Type B pancreatic cell (in vitro differentiated cells): Measurements from ENCODE around the gene BCAS3. TPM values are rescaled to one million over a fixed set of nuclear protein-coding genes. Genes with fewer than 3 reads are reported as not detected.
A peak's percentile ranks its signal among the peaks of the same experiment; 100 is the strongest.

ENCODE experiments used
- DNase-seq: peaks from one replicate; pipeline ENCODE4 v3.0.0; 2021; ENCODE audit warnings: mixed read lengths; ENCODE audit not compliant: unreplicated experiment; ENCODE audit errors: extremely low spot score
- H3K27ac Mint-ChIP-seq: 2 replicates; pipeline ENCODE4 v1.8.0; 2021; ENCODE audit warnings: mild to moderate bottlenecking, mixed read lengths
- H3K27me3 Mint-ChIP-seq: 2 replicates; pipeline ENCODE4 v1.8.0; 2021; ENCODE audit warnings: mixed read lengths
- H3K36me3 Mint-ChIP-seq: 2 replicates; pipeline ENCODE4 v1.8.0; 2021; ENCODE audit warnings: mixed read lengths
- H3K4me1 Mint-ChIP-seq: one replicate; pipeline ENCODE4 v1.8.0; 2021; ENCODE audit warnings: mixed read lengths; ENCODE audit not compliant: unreplicated experiment
- H3K4me3 Mint-ChIP-seq: 2 replicates; pipeline ENCODE4 v1.8.0; 2021; ENCODE audit warnings: mild to moderate bottlenecking, mixed read lengths
- H3K9me3 Mint-ChIP-seq: 2 replicates; pipeline ENCODE4 v1.8.0; 2021; ENCODE audit warnings: mixed read lengths
- CTCF ChIP-seq: fragments of 200-600 bp; sonication (generic); conservative IDR thresholded peaks from 2 replicates; pipeline ENCODE4 v1.5.0; 2021; ENCODE audit warnings: antibody characterized with exemption, mild to moderate bottlenecking
- total RNA-seq: library from RNA; stranded (reverse); gene quantifications from 2 replicates; pipeline ENCODE4 v1.2.1, GENCODE V29; 2021; ENCODE audit warnings: low replicate concordance

The BCAS3 gene
- total RNA-seq, 1 donor from 2014 or later, result 23.0 TPM

DNA sequence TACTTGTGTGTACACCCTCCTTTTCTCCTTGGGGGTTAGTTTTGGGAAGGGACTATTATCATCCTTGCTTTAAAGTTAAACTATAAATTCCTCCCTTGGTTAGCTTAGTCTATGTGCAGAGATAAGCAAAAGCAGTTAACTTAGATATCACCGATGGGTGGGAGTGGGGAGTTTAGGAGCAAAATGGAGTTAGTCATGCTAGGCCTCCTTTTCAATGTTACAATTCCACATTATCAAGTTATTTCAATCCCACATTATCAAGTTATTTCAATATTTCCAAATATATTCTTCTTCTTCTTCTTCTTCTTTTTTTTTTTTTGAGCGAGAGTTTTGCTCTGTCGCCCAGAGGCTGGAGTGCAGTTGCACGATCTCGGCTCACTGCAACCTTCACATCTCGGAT, 1.7 kb upstream of the BCAS3 start:
- H3K27me3 Mint-ChIP-seq, result no peaks in the 10 kb centered on the region
- H3K9me3 Mint-ChIP-seq, result no peaks in the 10 kb centered on the region
- no peak overlapping the region for H3K27ac Mint-ChIP-seq
- H3K4me3 Mint-ChIP-seq, result peak overlapping the region; percentile 56
- DNase-seq, result no peak
- H3K36me3 Mint-ChIP-seq, result no peaks in the 10 kb centered on the region
- peaks cover 16% of the 10 kb centered on the region for H3K4me1 Mint-ChIP-seq
- TF ChIP-seq CTCF, result no peak

DNA sequence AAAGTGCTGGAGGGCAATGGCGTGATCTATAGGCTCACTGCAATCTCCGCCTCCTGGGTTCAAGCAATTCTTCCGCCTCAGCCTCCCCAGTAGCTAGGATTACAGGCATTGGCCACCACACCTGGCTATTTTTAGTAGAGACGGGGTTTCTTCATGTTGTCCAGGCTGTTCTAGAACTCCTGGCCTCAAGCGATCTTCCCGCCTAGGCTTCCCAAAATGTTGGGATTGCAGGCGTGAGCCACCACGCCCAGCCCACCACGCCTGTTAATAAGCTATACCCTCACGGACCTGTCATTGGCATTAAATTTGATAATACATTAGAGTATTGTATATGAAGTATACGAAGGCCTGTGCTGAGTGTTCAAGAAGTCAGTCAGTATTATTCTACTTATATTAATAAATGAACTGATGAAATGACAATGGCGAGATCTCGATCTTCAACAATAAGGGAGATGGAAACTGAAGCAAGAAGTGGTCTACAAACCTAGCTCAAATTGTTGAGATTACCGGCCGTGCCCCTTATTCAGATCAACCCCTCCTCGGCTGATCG, 818 bp upstream of the BCAS3 start:
- H3K27ac Mint-ChIP-seq, result peak overlapping the region; percentile 98
- no peak for DNase-seq
- no peaks in the 10 kb centered on the region for H3K36me3 Mint-ChIP-seq
- H3K9me3 Mint-ChIP-seq, result no peaks in the 10 kb centered on the region
- H3K27me3 Mint-ChIP-seq, result no peaks in the 10 kb centered on the region
- peak overlapping the region; percentile 99 for H3K4me3 Mint-ChIP-seq
- H3K4me1 Mint-ChIP-seq, result peaks cover 16% of the 10 kb centered on the region
- TF ChIP-seq CTCF, result no peak

DNA sequence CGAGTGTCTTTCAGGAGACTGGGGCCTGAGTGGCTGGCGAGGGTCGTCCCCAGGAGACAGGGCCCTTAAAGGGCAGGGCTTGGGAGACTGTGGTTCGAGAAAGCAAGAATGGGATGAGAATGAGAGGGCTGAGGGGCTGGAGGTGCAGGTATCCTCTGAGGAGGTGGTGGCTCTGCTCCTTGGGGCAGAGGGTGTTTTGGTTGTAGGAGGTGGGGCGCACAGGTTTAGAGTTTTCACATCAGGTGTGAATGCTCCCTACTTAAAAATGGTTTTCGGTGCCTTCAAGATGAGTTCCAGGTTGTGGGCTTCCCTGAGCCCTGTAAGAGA, 430 bp downstream of the BCAS3 start:
- peaks cover 3% of the 10 kb centered on the region for H3K36me3 Mint-ChIP-seq
- no peak for TF ChIP-seq CTCF
- peaks cover 16% of the 10 kb centered on the region for H3K4me1 Mint-ChIP-seq
- peak overlapping the region; percentile 99 for H3K4me3 Mint-ChIP-seq
- H3K27me3 Mint-ChIP-seq, result no peaks in the 10 kb centered on the region
- H3K9me3 Mint-ChIP-seq, result no peaks in the 10 kb centered on the region
- peak overlapping the region; percentile 98 for H3K27ac Mint-ChIP-seq
- DNase-seq, result no peak

GRCh38 chr17:60679287-60679686, 1.6 kb downstream of the BCAS3 start:
- H3K4me3 Mint-ChIP-seq, result peak overlapping the region; percentile 39
- DNase-seq, result no peak
- TF ChIP-seq CTCF, result no peak
- H3K36me3 Mint-ChIP-seq, result peaks cover 3% of the 10 kb centered on the region
- no peaks in the 10 kb centered on the region for H3K27me3 Mint-ChIP-seq
- no peaks in the 10 kb centered on the region for H3K9me3 Mint-ChIP-seq
- no peak overlapping the region for H3K27ac Mint-ChIP-seq
- H3K4me1 Mint-ChIP-seq, result peaks cover 16% of the 10 kb centered on the region

DNA sequence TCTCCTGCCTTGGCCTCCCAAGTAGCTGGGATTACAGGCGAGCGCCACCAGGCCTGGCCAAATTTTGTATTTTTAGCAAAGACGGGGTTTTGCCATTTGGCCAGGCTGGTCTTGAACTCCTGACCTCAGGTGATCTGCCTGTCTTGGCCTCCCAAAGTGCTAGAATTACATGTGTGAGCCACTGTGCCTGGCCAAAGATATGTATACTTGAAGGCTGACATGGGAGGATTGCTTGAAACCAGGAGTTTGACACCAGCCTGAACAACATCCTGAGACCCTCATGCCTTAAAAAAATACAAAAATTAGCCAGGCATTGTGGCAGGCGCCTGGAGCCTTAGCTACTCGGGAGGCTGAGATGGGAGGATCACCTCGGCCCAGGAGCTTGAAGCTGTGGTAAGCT, 3.1 kb downstream of the BCAS3 start:
- no peaks in the 10 kb centered on the region for H3K27me3 Mint-ChIP-seq
- H3K27ac Mint-ChIP-seq, result no peak overlapping the region
- TF ChIP-seq CTCF, result no peak
- no peak for DNase-seq
- no peaks in the 10 kb centered on the region for H3K9me3 Mint-ChIP-seq
- H3K36me3 Mint-ChIP-seq, result peaks cover 7% of the 10 kb centered on the region
- peaks cover 16% of the 10 kb centered on the region for H3K4me1 Mint-ChIP-seq
- H3K4me3 Mint-ChIP-seq, result no peak overlapping the region

GRCh38 chr17:60685437-60685836, 7.8 kb downstream of the BCAS3 start:
- Mint-ChIP-seq H3K27ac (no peak overlapping the region), H3K4me1 (no peaks in the 10 kb centered on the region), H3K9me3 (no peaks in the 10 kb centered on the region), H3K4me3 (no peak overlapping the region), H3K36me3 (peaks cover 10% of the 10 kb centered on the region), H3K27me3 (no peaks in the 10 kb centered on the region)
- TF ChIP-seq CTCF, result no peak
- no peak for DNase-seq
